Cardiac muscle cell (in vitro differentiated cells and primary cell): ENCODE measurements around the gene ANKRD55. TPM values are rescaled to one million over a fixed set of nuclear protein-coding genes. Genes with fewer than 3 reads are reported as not detected.

Experiments
- DNase-seq, 2 donors: peaks; one replicate each; pipeline versions ENCODE4 v3.0.0 to v3.0.0-alpha.2; 2010 to 2017; ENCODE audit warnings: low read depth in 1 of 2, low spot score in 1 of 2
- H3K27ac ChIP-seq: fragments of 200-600 bp; sonication (generic); 2 replicates; pipeline ENCODE4 v1.5.1; 2016
- H3K27me3 ChIP-seq: fragments of 200-600 bp; sonication (generic); 2 replicates; pipeline ENCODE4 v1.6.0; 2016; ENCODE audit warnings: control low read depth
- H3K36me3 ChIP-seq: fragments of 200-600 bp; sonication (generic); 2 replicates; pipeline ENCODE4 v1.5.1; 2016; ENCODE audit warnings: control low read depth
- H3K4me1 ChIP-seq: fragments of 200-600 bp; sonication (generic); 2 replicates; pipeline ENCODE4 v1.8.1; 2017; ENCODE audit warnings: low read depth, mild to moderate bottlenecking, mixed run types
- H3K4me3 ChIP-seq: fragments of 200-600 bp; sonication (generic); 2 replicates; pipeline ENCODE4 v1.5.1; 2016; ENCODE audit warnings: mild to moderate bottlenecking
- H3K9me3 ChIP-seq: fragments of 200-600 bp; sonication (generic); 2 replicates; pipeline ENCODE4 v1.5.1; 2017; ENCODE audit warnings: low read depth, mild to moderate bottlenecking, control low read depth
- polyA plus RNA-seq: library from polyadenylated mRNA; unstranded; fragments of >200 nt; fragmentation: Nextera tagmentation; extraction: Ambion mirVana; gene quantifications from 2 replicates; pipeline ENCODE4 v1.2.1, GENCODE V29; 2016
- total RNA-seq: library from RNA; depleted of rRNA; stranded (reverse); fragments of >200 nt; gene quantifications from 2 replicates; pipeline ENCODE4 v1.2.3, GENCODE V29; 2016
- TF ChIP-seq, protein P1 (sequence below): IDR thresholded peaks from 2 replicates; pipeline ENCODE4 v1.5.1; 2012; ENCODE audit warnings: low read depth, mild to moderate bottlenecking, low read length

Gene ANKRD55
- total and polyA plus RNA-seq, 2 experiments from 2014 or later: 0.28 TPM; not detected in 1

DNA sequence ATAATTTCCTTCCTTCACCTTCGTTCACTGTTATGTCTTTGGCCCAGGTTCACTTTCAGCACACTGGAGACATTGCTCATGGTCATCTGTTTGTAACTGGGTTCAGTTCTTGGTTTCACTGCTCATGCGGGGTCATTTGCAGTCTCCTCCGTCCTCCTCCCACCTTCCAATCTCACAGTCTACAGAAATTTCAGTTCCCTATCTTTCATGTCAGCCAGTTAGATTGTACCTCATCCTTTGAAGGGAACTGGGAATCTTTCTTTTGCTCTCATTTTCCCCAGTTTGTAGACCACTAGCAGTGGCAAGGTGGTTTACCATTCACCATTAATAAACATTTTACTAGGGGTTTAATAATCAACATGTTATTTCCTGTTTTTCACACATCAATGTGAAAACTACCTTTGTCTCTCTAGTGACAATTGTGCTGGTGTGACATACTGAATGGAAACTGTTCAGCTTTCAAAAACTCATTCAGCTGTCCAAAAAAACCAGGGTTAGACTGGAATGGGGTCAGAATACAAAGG lies 137.5 kb downstream of the ANKRD55 start:
- Histone ChIP-seq H3K9me3 (no peaks in the 10 kb centered on the region), H3K36me3 (no peaks in the 10 kb centered on the region), H3K27ac (no peak overlapping the region), H3K4me1 (no peaks in the 10 kb centered on the region), H3K4me3 (no peak overlapping the region), H3K27me3 (no peaks in the 10 kb centered on the region)
- TF ChIP-seq, protein P1, sequence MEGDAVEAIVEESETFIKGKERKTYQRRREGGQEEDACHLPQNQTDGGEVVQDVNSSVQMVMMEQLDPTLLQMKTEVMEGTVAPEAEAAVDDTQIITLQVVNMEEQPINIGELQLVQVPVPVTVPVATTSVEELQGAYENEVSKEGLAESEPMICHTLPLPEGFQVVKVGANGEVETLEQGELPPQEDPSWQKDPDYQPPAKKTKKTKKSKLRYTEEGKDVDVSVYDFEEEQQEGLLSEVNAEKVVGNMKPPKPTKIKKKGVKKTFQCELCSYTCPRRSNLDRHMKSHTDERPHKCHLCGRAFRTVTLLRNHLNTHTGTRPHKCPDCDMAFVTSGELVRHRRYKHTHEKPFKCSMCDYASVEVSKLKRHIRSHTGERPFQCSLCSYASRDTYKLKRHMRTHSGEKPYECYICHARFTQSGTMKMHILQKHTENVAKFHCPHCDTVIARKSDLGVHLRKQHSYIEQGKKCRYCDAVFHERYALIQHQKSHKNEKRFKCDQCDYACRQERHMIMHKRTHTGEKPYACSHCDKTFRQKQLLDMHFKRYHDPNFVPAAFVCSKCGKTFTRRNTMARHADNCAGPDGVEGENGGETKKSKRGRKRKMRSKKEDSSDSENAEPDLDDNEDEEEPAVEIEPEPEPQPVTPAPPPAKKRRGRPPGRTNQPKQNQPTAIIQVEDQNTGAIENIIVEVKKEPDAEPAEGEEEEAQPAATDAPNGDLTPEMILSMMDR: no peak
- no peak for DNase-seq

GRCh38 chr5:56094579-56095361 lies 138.4 kb downstream of the ANKRD55 start:
- Histone ChIP-seq H3K4me1 (no peaks in the 10 kb centered on the region), H3K27me3 (no peaks in the 10 kb centered on the region), H3K9me3 (no peaks in the 10 kb centered on the region), H3K36me3 (no peaks in the 10 kb centered on the region), H3K27ac (no peak overlapping the region), H3K4me3 (no peak overlapping the region)
- no peak for DNase-seq
- TF ChIP-seq, protein P1: no peak

DNA sequence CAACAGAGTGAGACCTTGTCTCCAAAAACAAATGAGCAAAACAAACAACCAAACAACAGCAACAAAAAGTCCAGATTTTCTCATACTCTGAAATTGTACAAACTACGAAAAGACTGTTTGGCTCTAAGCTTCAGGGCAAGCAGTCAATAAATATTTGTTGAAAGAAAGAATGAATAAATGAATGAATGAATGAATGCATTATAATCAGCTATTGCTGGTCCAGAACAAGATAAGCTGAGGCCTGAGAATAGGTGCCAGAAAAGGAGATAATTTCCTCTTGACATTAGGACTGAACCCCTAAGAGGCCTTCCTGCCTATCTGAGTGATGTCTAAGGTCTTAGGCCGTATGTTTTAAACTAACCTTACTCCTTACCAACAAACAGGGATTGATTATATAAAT lies 139.2 kb downstream of the ANKRD55 start:
- Histone ChIP-seq H3K4me1 (no peaks in the 10 kb centered on the region), H3K9me3 (no peaks in the 10 kb centered on the region), H3K27ac (no peak overlapping the region), H3K27me3 (no peaks in the 10 kb centered on the region), H3K36me3 (no peaks in the 10 kb centered on the region), H3K4me3 (no peak overlapping the region)
- DNase-seq: no peak
- TF ChIP-seq, protein P1: no peak

DNA sequence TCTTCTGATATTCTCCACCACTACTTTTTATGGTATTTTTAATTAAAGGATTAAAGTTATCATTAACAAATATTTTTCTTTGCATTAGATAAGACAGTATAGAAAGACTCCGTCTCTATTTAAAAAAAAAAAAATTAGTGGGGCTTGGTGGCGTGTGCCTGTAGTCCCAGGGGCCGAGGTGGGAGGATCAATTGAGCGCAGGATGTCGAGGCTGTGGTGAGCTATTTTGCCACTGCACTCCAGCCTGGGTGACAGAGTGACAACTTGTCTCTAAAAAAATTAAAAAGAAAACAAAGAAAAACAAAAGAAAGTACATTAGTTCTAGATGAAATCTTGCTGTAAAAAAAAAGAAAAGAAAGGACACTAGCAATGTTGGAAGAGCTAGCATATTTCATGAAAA lies 141.0 kb downstream of the ANKRD55 start:
- no peak for DNase-seq
- no peaks in the 10 kb centered on the region for H3K9me3 ChIP-seq
- no peaks in the 10 kb centered on the region for H3K36me3 ChIP-seq
- TF ChIP-seq, protein P1: no peak
- no peak overlapping the region for H3K27ac ChIP-seq
- no peak overlapping the region for H3K4me3 ChIP-seq
- no peaks in the 10 kb centered on the region for H3K27me3 ChIP-seq
- no peaks in the 10 kb centered on the region for H3K4me1 ChIP-seq

- no peak overlapping the region for H3K27ac ChIP-seq
- no peaks in the 10 kb centered on the region for H3K4me1 ChIP-seq
- no peaks in the 10 kb centered on the region for H3K9me3 ChIP-seq
- no peaks in the 10 kb centered on the region for H3K36me3 ChIP-seq
- TF ChIP-seq, protein P1: no peak
- no peak overlapping the region for H3K4me3 ChIP-seq
- no peaks in the 10 kb centered on the region for H3K27me3 ChIP-seq
- DNase-seq: no peak
These were observed 141.5 kb downstream of the ANKRD55 start for GRCh38 chr5:56091664-56092063.
